Measurements from ENCODE around the gene TOM1.

Gene TOM1

GRCh38 chr22:35323305-35323704, 23.6 kb downstream of the TOM1 start:
- no peak for TF ChIP-seq CTCF (IDR thresholded peaks at IDR 0.05)
- Histone ChIP-seq H3K4me1 (ENCODE audit: control insufficient read depth in 1 of 2, insufficient read depth in 1 of 2, low read depth in 1 of 2, low read length in 1 of 2) (peaks cover 15% of the 10 kb centered on the region in 2 experiments), H3K27ac (peak overlapping the region; percentile 36), H3K27me3 (no peaks in the 10 kb centered on the region), H3K9me3 (no peaks in the 10 kb centered on the region), H3K4me3 (ENCODE audit: low read depth in 1 of 2, low read length in 1 of 2) (no peak overlapping the region), H3K36me3 (peaks cover 100% of the 10 kb centered on the region)

- Histone ChIP-seq H3K4me3 (ENCODE audit: low read depth in 1 of 2, low read length in 1 of 2) (no peak overlapping the region), H3K4me1 (ENCODE audit: control insufficient read depth in 1 of 2, insufficient read depth in 1 of 2, low read depth in 1 of 2, low read length in 1 of 2) (peaks cover 22 to 23% of the 10 kb centered on the region in 2 experiments), H3K9me3 (no peaks in the 10 kb centered on the region), H3K27me3 (no peaks in the 10 kb centered on the region), H3K36me3 (peaks cover 93% of the 10 kb centered on the region), H3K27ac (peak overlapping the region; percentile 36)
- TF ChIP-seq CTCF (IDR thresholded peaks at IDR 0.05) = no peak
Measured at GRCh38 chr22:35324067-35324466, 24.4 kb downstream of the TOM1 start.

GRCh38 chr22:35324762-35325161, 25.1 kb downstream of the TOM1 start:
- Histone ChIP-seq H3K36me3 (peaks cover 86% of the 10 kb centered on the region), H3K4me3 (ENCODE audit: low read depth in 1 of 2, low read length in 1 of 2) (no peak overlapping the region)

GRCh38 chr22:35325209-35325608, 25.5 kb downstream of the TOM1 start:
- H3K27me3 ChIP-seq = no peaks in the 10 kb centered on the region
- H3K36me3 ChIP-seq = peaks cover 82% of the 10 kb centered on the region
- no peak for TF ChIP-seq CTCF (IDR thresholded peaks at IDR 0.05)
- H3K27ac ChIP-seq = peak overlapping the region; percentile 10
- H3K4me1 ChIP-seq (ENCODE audit: control insufficient read depth in 1 of 2, insufficient read depth in 1 of 2, low read depth in 1 of 2, low read length in 1 of 2) = peaks cover 34% of the 10 kb centered on the region in 2 experiments
- H3K9me3 ChIP-seq = no peaks in the 10 kb centered on the region
- no peak overlapping the region for H3K4me3 ChIP-seq (ENCODE audit: low read depth in 1 of 2, low read length in 1 of 2)

More at GRCh38 chr22:35324762-35325161, 25.1 kb downstream of the TOM1 start:
- H3K27ac ChIP-seq = peak overlapping the region; percentile 10
- no peaks in the 10 kb centered on the region for H3K27me3 ChIP-seq
- TF ChIP-seq CTCF (IDR thresholded peaks at IDR 0.05) = no peak
- H3K4me1 ChIP-seq (ENCODE audit: control insufficient read depth in 1 of 2, insufficient read depth in 1 of 2, low read depth in 1 of 2, low read length in 1 of 2) = peaks cover 29 to 30% of the 10 kb centered on the region in 2 experiments
- no peaks in the 10 kb centered on the region for H3K9me3 ChIP-seq

- peaks cover 49 to 52% of the 10 kb centered on the region in 2 experiments for H3K4me1 ChIP-seq (ENCODE audit: control insufficient read depth in 1 of 2, insufficient read depth in 1 of 2, low read depth in 1 of 2, low read length in 1 of 2)
- no peak overlapping the region for H3K4me3 ChIP-seq (ENCODE audit: low read depth in 1 of 2, low read length in 1 of 2)
- H3K27me3 ChIP-seq = no peaks in the 10 kb centered on the region
- H3K27ac ChIP-seq = peak overlapping the region; percentile 92
- H3K36me3 ChIP-seq = peaks cover 81% of the 10 kb centered on the region
- H3K9me3 ChIP-seq = no peaks in the 10 kb centered on the region
- no peak for TF ChIP-seq CTCF (IDR thresholded peaks at IDR 0.05)
Measured at GRCh38 chr22:35326854-35327562, 27.3 kb downstream of the TOM1 start.

Measured in neutrophil (primary cell).